ENCODE results near the gene PI4KB.

- TF ChIP-seq, protein P1, sequence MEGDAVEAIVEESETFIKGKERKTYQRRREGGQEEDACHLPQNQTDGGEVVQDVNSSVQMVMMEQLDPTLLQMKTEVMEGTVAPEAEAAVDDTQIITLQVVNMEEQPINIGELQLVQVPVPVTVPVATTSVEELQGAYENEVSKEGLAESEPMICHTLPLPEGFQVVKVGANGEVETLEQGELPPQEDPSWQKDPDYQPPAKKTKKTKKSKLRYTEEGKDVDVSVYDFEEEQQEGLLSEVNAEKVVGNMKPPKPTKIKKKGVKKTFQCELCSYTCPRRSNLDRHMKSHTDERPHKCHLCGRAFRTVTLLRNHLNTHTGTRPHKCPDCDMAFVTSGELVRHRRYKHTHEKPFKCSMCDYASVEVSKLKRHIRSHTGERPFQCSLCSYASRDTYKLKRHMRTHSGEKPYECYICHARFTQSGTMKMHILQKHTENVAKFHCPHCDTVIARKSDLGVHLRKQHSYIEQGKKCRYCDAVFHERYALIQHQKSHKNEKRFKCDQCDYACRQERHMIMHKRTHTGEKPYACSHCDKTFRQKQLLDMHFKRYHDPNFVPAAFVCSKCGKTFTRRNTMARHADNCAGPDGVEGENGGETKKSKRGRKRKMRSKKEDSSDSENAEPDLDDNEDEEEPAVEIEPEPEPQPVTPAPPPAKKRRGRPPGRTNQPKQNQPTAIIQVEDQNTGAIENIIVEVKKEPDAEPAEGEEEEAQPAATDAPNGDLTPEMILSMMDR (IDR thresholded peaks at IDR 0.05; ENCODE audit: low read depth, low read length, poor library complexity, severe bottlenecking), result no peak
- no peak for TF ChIP-seq EZH2phosphoT487 (IDR thresholded peaks at IDR 0.05; ENCODE audit: borderline replicate concordance, low read length)
Measured at GRCh38 chr1:151368393-151369301, 41.4 kb upstream of the PI4KB start.
